Measurements from ENCODE around the gene CCND1. TPM values are rescaled to one million over a fixed set of nuclear protein-coding genes. Genes with fewer than 3 reads are reported as not detected.
A peak's percentile ranks its signal among the peaks of the same experiment; 100 is the strongest.

The CCND1 gene
- total and polyA plus RNA-seq, 10 of the 15 experiments (the other 5 are each of a cell fraction or from before 2014, with no cell fraction given), result 0.09 to 6.6 (median 0.59) TPM; not detected in 2

DNA sequence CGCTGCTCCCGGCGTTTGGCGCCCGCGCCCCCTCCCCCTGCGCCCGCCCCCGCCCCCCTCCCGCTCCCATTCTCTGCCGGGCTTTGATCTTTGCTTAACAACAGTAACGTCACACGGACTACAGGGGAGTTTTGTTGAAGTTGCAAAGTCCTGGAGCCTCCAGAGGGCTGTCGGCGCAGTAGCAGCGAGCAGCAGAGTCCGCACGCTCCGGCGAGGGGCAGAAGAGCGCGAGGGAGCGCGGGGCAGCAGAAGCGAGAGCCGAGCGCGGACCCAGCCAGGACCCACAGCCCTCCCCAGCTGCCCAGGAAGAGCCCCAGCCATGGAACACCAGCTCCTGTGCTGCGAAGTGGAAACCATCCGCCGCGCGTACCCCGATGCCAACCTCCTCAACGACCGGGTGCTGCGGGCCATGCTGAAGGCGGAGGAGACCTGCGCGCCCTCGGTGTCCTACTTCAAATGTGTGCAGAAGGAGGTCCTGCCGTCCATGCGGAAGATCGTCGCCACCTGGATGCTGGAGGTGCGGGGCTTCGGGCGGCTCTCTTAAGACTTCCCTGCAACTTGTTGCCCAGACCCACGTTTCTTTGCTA is at the start of gene CCND1 (continued):
- no peak for TF ChIP-seq E4F1 (IDR thresholded peaks at IDR 0.05; ENCODE audit: borderline replicate concordance, partially characterized antibody)
- TF ChIP-seq POLR2AphosphoS2 (IDR thresholded peaks at IDR 0.05; ENCODE audit: low read depth, low read length), result no peak
- no peak for TF ChIP-seq CHD4 (IDR thresholded peaks at IDR 0.05)
- peak in 1 of 2 experiments; percentile 28; a peak in 1 of 4 replicates for TF ChIP-seq BHLHE40 (IDR thresholded peaks at IDR 0.05; ENCODE audit: borderline replicate concordance in 1 of 2, low read depth in 2 of 2, low read length in 1 of 2)
- 0 out of 2 replicates have a peak, but pooled peaks have one; percentile 39 for TF ChIP-seq CREB1 (IDR thresholded peaks at IDR 0.05; ENCODE audit: low read depth)
- no peak for TF ChIP-seq JUND (IDR thresholded peaks at IDR 0.05; ENCODE audit: low read depth, low read length)
- TF ChIP-seq SUPT20H (IDR thresholded peaks at IDR 0.05; ENCODE audit: borderline replicate concordance, control insufficient read depth, low read depth, low read length), result no peak
- TF ChIP-seq, protein P1, sequence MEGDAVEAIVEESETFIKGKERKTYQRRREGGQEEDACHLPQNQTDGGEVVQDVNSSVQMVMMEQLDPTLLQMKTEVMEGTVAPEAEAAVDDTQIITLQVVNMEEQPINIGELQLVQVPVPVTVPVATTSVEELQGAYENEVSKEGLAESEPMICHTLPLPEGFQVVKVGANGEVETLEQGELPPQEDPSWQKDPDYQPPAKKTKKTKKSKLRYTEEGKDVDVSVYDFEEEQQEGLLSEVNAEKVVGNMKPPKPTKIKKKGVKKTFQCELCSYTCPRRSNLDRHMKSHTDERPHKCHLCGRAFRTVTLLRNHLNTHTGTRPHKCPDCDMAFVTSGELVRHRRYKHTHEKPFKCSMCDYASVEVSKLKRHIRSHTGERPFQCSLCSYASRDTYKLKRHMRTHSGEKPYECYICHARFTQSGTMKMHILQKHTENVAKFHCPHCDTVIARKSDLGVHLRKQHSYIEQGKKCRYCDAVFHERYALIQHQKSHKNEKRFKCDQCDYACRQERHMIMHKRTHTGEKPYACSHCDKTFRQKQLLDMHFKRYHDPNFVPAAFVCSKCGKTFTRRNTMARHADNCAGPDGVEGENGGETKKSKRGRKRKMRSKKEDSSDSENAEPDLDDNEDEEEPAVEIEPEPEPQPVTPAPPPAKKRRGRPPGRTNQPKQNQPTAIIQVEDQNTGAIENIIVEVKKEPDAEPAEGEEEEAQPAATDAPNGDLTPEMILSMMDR (IDR thresholded peaks at IDR 0.05 in 2 of 3, conservative IDR thresholded peaks at IDR 0.05 in 1 of 3; ENCODE audit: control insufficient read depth in 2 of 3, extremely low read depth in 1 of 3, insufficient read depth in 1 of 3, low read depth in 3 of 3, low read length in 3 of 3), result peak in 2 of 3 experiments; percentile 20 to 34; a peak in 3 of 6 replicates
- TF ChIP-seq GATAD2B (conservative IDR thresholded peaks at IDR 0.05; ENCODE audit: low read depth), result no peak
